Ectodermal cell (in vitro differentiated cells): Measurements from ENCODE around the gene GRM5.

Source experiments
- H3K27ac ChIP-seq: 2 replicates; pipeline ENCODE4 v1.7.0; 2013; ENCODE audit warnings: mild to moderate bottlenecking, low read depth, low read length; ENCODE audit not compliant: insufficient read depth, poor library complexity, severe bottlenecking
- H3K27me3 ChIP-seq: 2 replicates; pipeline ENCODE4 v1.7.0; 2013; ENCODE audit warnings: mild to moderate bottlenecking, low read length; ENCODE audit not compliant: insufficient read depth, control insufficient read depth, poor library complexity, severe bottlenecking
- H3K36me3 ChIP-seq: one replicate; pipeline ENCODE4 v1.7.0; 2013; ENCODE audit warnings: low read length; ENCODE audit not compliant: control insufficient read depth, insufficient read depth
- H3K4me1 ChIP-seq: one replicate; pipeline ENCODE4 v1.7.0; 2013; ENCODE audit warnings: low read length; ENCODE audit not compliant: control insufficient read depth, insufficient read depth
- H3K4me3 ChIP-seq: 2 replicates; pipeline ENCODE4 v1.7.0; 2013; ENCODE audit warnings: low read depth, low read length, control low read depth; ENCODE audit not compliant: insufficient read depth
- H3K9me3 ChIP-seq: 2 replicates; pipeline ENCODE4 v1.7.0; 2013; ENCODE audit warnings: mild to moderate bottlenecking, low read length, moderate library complexity; ENCODE audit not compliant: control insufficient read depth
- WGBS, 2 experiments: methylation state at CpG; one replicate each; pipeline ENCODE4 v1.1.7; 2013; ENCODE audit warnings: missing lambda C conversion rate in 2 of 2; 5-methylcytosine and 5-hydroxymethylcytosine counted together

GRM5 gene

DNA sequence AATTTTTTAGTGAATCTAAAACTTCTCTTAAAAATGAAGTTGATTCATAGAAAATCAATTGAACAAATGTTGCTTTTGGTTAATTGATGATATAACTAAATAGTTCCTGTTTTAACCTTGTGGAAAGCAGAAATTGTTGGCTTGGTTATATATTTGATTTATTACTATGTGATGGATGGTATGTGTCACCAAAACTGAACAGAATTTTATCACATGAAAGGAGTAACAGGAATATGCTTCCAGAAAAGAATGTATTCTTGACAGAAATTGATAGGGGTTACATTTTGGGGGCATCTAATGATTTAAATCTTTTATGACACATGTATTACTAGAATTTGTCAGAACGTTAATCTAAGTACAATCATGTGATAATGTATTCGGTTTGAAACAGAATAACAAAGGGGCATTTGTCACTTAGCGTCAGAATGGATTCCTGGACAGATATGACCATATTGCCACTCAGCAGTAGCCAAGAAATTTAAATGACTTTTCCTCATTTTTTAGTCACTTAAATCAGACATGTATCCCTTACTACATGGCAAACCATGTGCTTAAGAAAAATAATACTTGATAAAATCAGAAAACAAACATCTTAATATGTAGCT, 295.2 kb downstream of the GRM5 start:
- Histone ChIP-seq H3K4me3 (no peak overlapping the region), H3K4me1 (no peaks in the 10 kb centered on the region), H3K9me3 (no peaks in the 10 kb centered on the region), H3K27me3 (no peaks in the 10 kb centered on the region), H3K36me3 (no peaks in the 10 kb centered on the region), H3K27ac (no peak overlapping the region)
- 74 to 78% methylated on average over 3 of the region's 3 CpGs for WGBS, 2 experiments

DNA sequence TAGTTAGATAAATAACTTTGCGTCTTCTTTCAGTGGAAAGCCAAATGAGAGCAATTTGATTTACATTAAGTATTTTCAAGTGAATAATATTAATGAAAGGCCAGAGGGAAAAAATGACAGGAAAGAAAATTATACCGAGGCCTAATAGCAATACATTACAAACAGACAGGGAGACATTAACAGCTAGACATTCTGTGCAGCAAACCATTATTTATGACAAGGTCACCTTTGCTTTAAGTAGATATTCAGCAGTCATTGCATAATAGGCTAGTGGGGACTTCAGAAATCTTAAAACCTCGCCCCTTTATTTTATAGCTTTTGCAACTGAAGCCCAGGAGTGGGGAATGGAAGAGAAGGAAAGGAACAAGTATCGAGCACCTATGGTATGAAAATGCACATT, 321.6 kb downstream of the GRM5 start:
- no peaks in the 10 kb centered on the region for H3K27me3 ChIP-seq
- 95 to 100% methylated on average over 1 to 4 of the region's 4 CpGs for WGBS, 2 experiments
- no peaks in the 10 kb centered on the region for H3K36me3 ChIP-seq
- H3K27ac ChIP-seq: no peak overlapping the region
- no peaks in the 10 kb centered on the region for H3K9me3 ChIP-seq
- H3K4me1 ChIP-seq: no peaks in the 10 kb centered on the region
- no peak overlapping the region for H3K4me3 ChIP-seq

DNA sequence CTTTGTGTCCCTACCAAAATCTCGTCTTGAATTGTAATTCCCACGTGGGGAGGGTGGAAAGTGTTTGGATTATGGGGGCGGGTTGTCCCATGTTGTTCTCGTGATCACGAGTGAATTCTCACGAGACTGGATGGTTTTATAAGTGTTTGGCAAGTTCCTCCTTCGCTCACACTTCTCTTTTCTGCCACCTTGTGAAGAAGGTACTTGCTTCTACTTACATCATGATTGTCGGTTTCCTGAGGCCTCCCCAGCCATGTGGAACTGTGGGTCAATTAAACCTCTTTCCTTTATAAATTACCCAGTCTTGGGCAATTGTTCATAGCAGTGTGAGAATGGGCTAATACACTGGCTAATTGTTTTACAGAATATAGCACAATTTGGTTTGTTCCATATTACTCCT, 326.3 kb downstream of the GRM5 start:
- WGBS, 2 experiments: 93 to 98% methylated on average over 8 of the region's 8 CpGs
- Histone ChIP-seq H3K4me3 (no peak overlapping the region), H3K36me3 (no peaks in the 10 kb centered on the region), H3K4me1 (no peaks in the 10 kb centered on the region), H3K27ac (no peak overlapping the region), H3K27me3 (no peaks in the 10 kb centered on the region), H3K9me3 (no peaks in the 10 kb centered on the region)

DNA sequence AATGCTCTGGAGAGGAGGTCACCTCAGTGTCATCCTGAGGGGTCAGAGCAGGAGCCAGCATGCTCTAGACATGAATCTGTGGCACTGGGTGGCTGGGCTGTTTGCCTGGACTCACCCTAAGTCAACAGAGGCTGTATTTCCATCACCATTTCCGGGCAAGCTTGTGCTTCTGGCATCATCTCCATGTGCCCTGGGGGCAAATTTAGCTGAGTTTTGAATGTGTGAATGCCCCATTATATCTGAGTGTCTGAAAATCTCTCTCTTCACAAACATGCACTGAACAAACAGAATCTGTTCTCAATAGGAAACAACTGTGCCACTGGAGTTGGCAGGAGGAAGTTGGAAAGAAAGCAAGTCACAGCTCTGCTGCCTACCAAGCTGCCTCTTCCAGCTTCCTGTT, 356.2 kb downstream of the GRM5 start:
- Histone ChIP-seq H3K4me3 (no peak overlapping the region), H3K9me3 (no peaks in the 10 kb centered on the region), H3K36me3 (no peaks in the 10 kb centered on the region), H3K27me3 (no peaks in the 10 kb centered on the region), H3K27ac (no peak overlapping the region), H3K4me1 (no peaks in the 10 kb centered on the region)
- 75 to 83% methylated on average over 1 of the region's 1 CpG for WGBS, 2 experiments

DNA sequence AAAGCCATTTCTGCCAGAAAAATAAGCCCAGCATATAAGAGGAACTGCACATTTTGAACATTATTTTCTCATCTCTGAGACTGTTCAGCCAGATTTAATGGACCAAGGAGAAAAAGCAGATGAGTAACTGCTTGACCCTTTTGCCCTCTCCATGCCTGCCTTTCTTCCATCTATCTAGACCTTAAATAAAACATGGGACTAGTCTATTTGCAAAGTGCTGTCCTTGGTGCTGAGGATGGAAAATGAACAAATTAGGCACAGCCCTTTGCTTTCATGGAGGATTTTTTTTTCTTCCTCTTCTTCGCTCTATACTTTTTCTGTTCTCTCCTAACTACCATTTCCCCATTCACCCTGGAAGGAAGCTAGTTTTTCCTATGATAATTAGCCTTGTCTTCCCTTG, 361.3 kb downstream of the GRM5 start:
- WGBS, 2 experiments: 90% methylated on average over 1 of the region's 1 CpG; no CpG with 5 or more reads in 1 of the 2 experiments
- Histone ChIP-seq H3K27me3 (no peaks in the 10 kb centered on the region), H3K36me3 (no peaks in the 10 kb centered on the region), H3K4me3 (no peak overlapping the region), H3K27ac (no peak overlapping the region), H3K4me1 (no peaks in the 10 kb centered on the region), H3K9me3 (no peaks in the 10 kb centered on the region)

DNA sequence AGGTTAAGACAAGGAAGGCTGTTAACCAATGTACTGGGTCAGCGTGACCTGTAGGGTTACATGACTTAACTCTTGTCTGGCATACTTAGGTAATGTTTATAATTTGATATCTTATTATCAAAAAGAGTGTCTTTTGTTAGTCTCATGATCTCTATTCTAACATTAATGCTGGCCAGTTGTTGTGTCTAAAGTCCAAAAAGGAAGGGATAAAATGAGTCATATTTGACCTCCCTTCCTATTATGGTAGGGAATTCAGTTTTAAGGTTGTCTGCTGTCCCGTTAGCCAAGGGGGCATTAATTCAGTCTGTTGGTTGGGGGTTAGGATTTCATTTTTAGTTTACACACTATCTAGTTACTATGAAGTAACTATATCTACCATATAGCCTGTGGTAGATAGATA, 364.0 kb downstream of the GRM5 start:
- Histone ChIP-seq H3K4me3 (no peak overlapping the region), H3K4me1 (no peaks in the 10 kb centered on the region), H3K9me3 (no peaks in the 10 kb centered on the region), H3K27ac (no peak overlapping the region), H3K27me3 (no peaks in the 10 kb centered on the region), H3K36me3 (no peaks in the 10 kb centered on the region)
- 78 to 90% methylated on average over 1 to 2 of the region's 2 CpGs for WGBS, 2 experiments

DNA sequence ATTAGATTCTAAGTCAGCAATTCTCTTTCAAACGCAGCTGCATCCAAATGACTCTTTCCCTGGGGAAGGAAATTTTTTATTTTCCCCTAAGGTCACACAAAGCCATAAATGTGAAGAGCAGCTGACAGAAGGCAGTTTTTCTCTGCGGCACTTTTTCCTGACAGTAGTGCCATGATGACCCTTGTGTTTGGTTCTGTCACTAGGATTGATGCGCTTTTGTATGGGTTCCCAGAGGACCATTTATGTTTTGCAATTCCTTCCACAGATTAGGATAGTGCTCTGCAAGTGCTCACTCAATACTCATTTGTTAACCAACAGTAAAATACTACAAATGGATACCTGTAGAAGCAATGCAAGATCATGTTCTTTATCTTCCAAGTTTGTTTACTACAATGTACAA, 368.6 kb downstream of the GRM5 start:
- Histone ChIP-seq H3K27me3 (no peaks in the 10 kb centered on the region), H3K27ac (no peak overlapping the region), H3K4me3 (no peak overlapping the region), H3K9me3 (no peaks in the 10 kb centered on the region), H3K4me1 (no peaks in the 10 kb centered on the region), H3K36me3 (no peaks in the 10 kb centered on the region)
- WGBS, 2 experiments: 95% methylated on average over 3 of the region's 3 CpGs

DNA sequence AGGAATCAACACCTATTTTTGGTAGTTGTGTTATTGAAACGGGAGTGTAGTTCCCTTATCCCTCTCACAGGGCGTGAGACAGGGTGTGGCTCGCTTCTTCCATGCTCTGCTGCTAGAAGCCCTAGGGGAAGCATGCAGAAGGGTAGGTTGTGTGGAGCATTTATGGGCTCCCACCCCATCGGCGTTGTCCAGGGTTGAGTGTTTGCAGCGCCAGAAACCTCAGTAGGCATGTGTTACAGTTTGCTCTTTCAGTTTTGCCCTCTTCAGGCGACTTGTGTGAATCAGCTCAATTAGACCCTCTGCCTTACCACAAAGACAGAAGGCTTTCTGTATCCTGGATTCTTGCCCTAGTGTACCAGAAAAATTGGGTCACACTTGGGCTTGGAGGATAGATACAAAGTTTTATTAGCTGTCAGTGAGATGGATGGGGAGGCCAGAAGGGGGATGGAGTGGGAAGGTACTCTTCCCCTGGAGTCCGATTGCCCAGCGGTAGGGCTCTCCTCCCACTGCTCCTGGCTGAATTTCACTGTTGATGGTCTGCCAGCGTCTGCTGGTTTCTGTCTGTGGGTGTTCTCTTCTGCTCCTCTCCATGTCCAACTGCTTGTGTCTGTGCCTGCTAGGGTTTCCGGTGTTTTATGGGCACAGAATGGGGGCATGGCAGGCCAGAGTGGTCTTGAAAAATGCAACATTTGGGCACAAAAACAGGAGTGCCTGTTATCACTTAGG, 369.9 kb downstream of the GRM5 start:
- H3K4me1 ChIP-seq: no peaks in the 10 kb centered on the region
- 82 to 83% methylated on average over 11 of the region's 11 CpGs for WGBS, 2 experiments
- H3K27ac ChIP-seq: no peak overlapping the region
- H3K27me3 ChIP-seq: no peaks in the 10 kb centered on the region
- no peak overlapping the region for H3K4me3 ChIP-seq
- H3K36me3 ChIP-seq: no peaks in the 10 kb centered on the region
- H3K9me3 ChIP-seq: no peaks in the 10 kb centered on the region

DNA sequence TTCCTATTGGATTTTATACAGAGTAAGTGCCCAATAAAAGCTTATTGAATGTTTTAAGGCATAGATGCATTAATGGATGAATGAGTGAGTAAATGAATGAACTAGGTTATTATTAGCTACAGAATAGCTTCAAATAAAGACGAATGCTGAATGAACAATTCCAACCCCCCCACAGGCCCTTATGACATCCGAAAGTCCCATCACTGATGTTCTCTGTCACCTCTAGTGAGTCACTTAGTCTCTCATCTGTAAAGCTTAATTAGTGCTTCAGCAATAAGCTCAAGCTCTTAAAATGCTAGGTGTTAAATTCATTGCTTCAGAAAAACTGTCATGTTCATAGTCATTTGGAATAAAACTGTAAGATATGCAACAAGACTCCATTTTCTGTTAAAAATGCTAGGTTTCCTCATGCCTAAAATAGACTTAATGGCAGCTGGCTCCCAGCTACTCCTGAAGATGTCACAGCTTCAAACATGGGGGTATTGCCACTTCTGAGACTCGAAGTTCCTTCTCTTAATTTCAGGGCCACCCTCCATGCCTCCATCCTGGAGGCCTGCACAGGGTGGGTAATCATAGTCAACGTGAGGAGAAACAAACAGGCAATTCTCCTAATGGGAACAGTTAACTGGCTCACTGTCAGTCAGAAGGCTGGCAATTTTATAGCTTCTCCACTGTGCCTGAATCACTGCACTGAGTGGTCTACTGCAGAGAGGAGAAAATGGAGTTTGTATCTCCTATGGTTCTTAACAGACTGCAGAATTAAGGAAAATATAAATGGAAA, 373.3 kb downstream of the GRM5 start:
- Histone ChIP-seq H3K4me1 (no peaks in the 10 kb centered on the region), H3K27me3 (no peaks in the 10 kb centered on the region), H3K4me3 (no peak overlapping the region), H3K36me3 (no peaks in the 10 kb centered on the region), H3K27ac (no peak overlapping the region), H3K9me3 (no peaks in the 10 kb centered on the region)
- 87 to 92% methylated on average over 4 of the region's 4 CpGs for WGBS, 2 experiments

DNA sequence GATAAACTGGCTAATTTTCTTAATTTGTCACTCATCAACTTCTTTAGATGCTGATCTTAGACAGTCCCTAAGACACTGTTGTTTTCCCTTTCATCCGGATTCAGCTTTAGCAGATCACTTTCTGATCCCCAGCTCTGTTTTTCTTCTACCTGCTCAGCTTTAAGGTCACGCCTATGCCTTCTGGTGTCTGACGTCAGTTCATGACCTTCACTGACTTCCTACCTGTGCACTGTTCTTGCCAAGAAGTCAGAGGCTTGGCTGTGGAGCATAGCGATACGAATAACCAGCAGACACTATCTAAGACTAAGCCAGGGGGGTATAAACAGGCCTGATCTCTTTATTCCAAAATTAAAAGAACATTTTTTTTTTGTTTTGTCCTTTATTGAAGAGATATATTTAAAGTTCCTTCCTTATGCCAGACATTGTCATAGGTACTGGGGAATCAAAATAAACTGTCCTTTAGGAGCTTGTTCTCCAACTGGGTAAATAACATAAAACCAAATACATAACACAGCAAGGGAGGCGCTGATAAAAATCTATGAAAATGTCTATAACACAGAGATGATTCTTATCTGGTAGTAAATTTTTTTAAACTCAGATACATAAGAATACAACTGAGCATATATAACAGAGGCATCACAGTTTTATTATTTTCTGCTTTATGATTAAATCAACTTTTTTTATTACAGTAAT, 376.1 kb downstream of the GRM5 start:
- WGBS, 2 experiments: 92 to 93% methylated on average over 5 of the region's 6 CpGs
- Histone ChIP-seq H3K4me3 (no peak overlapping the region), H3K27ac (no peak overlapping the region), H3K9me3 (no peaks in the 10 kb centered on the region), H3K36me3 (no peaks in the 10 kb centered on the region), H3K4me1 (no peaks in the 10 kb centered on the region), H3K27me3 (no peaks in the 10 kb centered on the region)
